ENCODE data around the gene DLX2.

DLX2 gene

DNA sequence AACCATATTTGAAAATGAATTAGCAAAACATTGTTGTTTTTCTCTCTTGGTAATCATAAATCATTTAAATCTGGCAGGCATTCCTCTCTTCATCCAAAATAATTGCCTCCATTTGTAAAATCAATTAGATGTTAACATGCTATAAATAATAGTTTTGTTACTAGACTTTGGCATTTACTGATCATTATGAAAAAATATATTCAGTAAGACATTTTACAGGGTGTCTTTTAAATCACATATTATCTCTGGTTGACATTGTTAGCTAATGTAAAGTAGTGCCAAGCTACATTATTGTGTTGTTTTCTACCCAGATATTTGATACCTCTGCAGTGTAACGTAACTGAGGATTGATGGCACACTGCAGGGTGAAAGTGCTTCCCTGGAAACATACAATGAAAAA, 49.2 kb downstream of the DLX2 start:
- Histone ChIP-seq H3K4me3 (ENCODE audit: low read depth in 1 of 5, low read length in 5 of 5) (no peak overlapping the region), H3K9ac (ENCODE audit: low read length in 5 of 5) (no peak overlapping the region), H3K36me3 (ENCODE audit: control insufficient read depth in 5 of 5, insufficient read depth in 5 of 5, low read length in 5 of 5) (no peaks in the 10 kb centered on the region), H3K27ac (ENCODE audit: low read depth, low read length) (no peak overlapping the region), H3K4me1 (ENCODE audit: control insufficient read depth in 5 of 5, insufficient read depth in 5 of 5, low read length in 5 of 5) (peaks cover 0 to 4% (median 0%) of the 10 kb centered on the region in 5 donors), H3K9me3 (ENCODE audit: control insufficient read depth in 5 of 5, low read length in 5 of 5) (no peaks in the 10 kb centered on the region), H3K27me3 (ENCODE audit: control insufficient read depth in 5 of 5, insufficient read depth in 4 of 5, low read length in 5 of 5) (no peaks in the 10 kb centered on the region)

DNA sequence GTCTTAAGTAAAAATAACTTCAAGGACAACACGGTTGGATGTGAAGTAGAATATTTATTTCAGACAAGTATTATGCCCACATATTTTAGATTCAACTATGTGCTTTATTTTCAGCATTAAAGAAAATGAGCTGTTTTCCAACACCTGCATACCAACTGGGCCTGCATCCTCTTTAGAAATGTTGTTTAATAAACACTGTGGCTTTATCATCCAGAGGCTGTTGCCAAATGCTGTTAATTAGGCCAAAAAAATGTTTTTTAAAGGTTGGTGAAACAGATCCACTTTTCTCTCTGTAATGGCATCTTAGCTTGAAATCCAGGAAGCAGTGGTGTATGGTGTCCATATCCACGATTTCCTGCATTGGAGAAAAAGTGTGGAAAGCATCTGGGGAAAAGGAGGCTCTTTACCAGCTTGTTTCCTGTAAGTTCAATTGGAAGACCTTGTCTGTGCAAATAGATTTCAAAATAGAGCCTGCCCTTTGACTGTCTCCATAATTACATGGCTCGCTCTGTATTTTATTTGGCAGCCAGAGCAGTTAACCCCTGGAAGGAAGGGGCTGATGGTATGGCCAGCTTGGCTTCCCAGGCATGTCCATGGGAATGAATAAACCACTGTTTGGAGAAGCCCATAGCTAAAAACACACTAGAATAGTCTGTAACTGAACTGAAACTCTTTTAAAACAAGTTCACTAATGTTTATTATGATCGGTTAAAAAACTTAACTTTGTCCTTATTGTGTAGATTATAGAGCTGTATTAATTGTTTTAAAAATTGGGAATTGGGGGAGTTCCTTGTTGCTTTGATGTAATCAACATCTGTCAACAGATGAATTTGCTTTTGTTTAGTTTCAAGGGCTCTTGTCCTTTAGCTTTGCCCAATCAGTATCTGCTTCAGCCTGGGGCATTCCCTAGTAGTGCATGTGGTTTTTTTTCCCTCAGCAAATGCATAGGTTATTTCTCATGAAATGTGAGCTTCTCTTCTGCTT, 50.4 kb downstream of the DLX2 start:
- no peaks in the 10 kb centered on the region for H3K27me3 ChIP-seq (ENCODE audit: control insufficient read depth in 5 of 5, insufficient read depth in 4 of 5, low read length in 5 of 5)
- H3K27ac ChIP-seq (ENCODE audit: low read depth, low read length) = no peak overlapping the region

DNA sequence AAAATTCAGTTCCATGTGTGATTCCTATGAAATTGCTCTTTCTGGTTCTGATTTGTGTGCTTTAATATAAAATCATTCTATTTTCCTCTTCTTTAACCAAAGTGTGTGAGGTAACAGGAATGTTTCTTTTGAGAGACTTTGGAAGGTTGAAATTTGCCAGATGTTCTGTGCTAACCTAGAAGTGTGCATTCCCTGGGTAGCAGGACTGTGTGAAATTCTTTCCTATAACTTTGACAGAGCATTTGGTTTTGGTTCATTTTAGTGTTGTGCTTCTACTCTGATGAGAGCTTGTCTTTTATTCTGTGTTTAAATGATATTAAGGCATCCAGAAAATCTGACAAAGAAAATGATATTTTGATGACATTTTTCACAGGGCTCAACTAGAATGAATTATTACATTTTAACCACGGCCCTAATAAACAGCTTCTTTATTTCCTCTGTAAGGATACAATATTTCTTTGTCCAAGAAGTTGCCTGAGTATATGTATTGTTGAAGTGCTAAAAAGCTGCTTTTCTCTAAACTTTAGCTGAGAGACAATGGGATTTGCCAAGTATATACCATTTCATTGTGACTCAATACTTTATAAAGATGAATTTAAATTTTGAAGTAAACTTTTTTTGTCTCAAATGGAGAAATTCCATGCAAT, 52.1 kb downstream of the DLX2 start:
- Histone ChIP-seq H3K27ac (ENCODE audit: low read depth, low read length) (no peak overlapping the region), H3K9me3 (ENCODE audit: control insufficient read depth in 5 of 5, low read length in 5 of 5) (no peaks in the 10 kb centered on the region), H3K9ac (ENCODE audit: low read length in 5 of 5) (no peak overlapping the region), H3K4me1 (ENCODE audit: control insufficient read depth in 5 of 5, insufficient read depth in 5 of 5, low read length in 5 of 5) (peaks cover 0 to 4% (median 0%) of the 10 kb centered on the region in 5 donors), H3K36me3 (ENCODE audit: control insufficient read depth in 5 of 5, insufficient read depth in 5 of 5, low read length in 5 of 5) (no peaks in the 10 kb centered on the region), H3K27me3 (ENCODE audit: control insufficient read depth in 5 of 5, insufficient read depth in 4 of 5, low read length in 5 of 5) (no peaks in the 10 kb centered on the region), H3K4me3 (ENCODE audit: low read depth in 1 of 5, low read length in 5 of 5) (no peak overlapping the region)

More for the DNA sequence above, 50.4 kb downstream of the DLX2 start:
- Histone ChIP-seq H3K4me3 (ENCODE audit: low read depth in 1 of 5, low read length in 5 of 5) (no peak overlapping the region), H3K36me3 (ENCODE audit: control insufficient read depth in 5 of 5, insufficient read depth in 5 of 5, low read length in 5 of 5) (no peaks in the 10 kb centered on the region), H3K9me3 (ENCODE audit: control insufficient read depth in 5 of 5, low read length in 5 of 5) (no peaks in the 10 kb centered on the region), H3K9ac (ENCODE audit: low read length in 5 of 5) (no peak overlapping the region), H3K4me1 (ENCODE audit: control insufficient read depth in 5 of 5, insufficient read depth in 5 of 5, low read length in 5 of 5) (peaks cover 0 to 4% (median 0%) of the 10 kb centered on the region in 5 donors)

DNA sequence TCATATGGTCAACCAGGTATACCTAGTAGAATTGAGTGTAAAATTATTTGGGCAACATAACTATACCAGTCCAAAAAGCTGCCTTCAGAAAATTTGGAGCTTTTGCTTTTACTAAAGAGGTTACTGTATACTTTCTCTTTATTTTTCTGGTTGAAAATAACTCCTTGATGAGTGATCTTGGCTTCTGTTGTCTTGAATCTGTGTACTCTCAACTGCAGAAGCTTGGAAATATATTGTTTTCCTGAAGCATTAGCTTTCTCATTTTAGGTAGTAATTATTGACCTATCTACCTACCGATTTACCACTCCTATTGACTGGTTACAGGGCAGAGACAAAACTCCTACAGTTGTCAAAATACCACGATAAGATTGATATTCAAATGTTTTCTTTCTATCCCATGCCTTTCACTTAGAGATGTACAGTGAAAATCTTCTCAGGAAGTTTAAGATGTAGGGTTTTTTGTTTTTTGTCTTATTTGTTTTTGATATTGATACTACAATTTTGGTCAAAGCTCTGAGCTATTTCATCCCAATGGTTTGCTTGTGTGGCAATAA, 53.1 kb downstream of the DLX2 start:
- Histone ChIP-seq H3K36me3 (ENCODE audit: control insufficient read depth in 5 of 5, insufficient read depth in 5 of 5, low read length in 5 of 5) (no peaks in the 10 kb centered on the region), H3K27me3 (ENCODE audit: control insufficient read depth in 5 of 5, insufficient read depth in 4 of 5, low read length in 5 of 5) (no peaks in the 10 kb centered on the region), H3K4me1 (ENCODE audit: control insufficient read depth in 5 of 5, insufficient read depth in 5 of 5, low read length in 5 of 5) (peaks cover 0 to 4% (median 0%) of the 10 kb centered on the region in 5 donors), H3K4me3 (ENCODE audit: low read depth in 1 of 5, low read length in 5 of 5) (no peak overlapping the region), H3K9me3 (ENCODE audit: control insufficient read depth in 5 of 5, low read length in 5 of 5) (no peaks in the 10 kb centered on the region), H3K9ac (ENCODE audit: low read length in 5 of 5) (no peak overlapping the region), H3K27ac (ENCODE audit: low read depth, low read length) (no peak overlapping the region)

All from subcutaneous abdominal adipose tissue (tissue), 5 donors.